ENCODE measurements around the gene PPP1R9B.

The PPP1R9B gene

DNA sequence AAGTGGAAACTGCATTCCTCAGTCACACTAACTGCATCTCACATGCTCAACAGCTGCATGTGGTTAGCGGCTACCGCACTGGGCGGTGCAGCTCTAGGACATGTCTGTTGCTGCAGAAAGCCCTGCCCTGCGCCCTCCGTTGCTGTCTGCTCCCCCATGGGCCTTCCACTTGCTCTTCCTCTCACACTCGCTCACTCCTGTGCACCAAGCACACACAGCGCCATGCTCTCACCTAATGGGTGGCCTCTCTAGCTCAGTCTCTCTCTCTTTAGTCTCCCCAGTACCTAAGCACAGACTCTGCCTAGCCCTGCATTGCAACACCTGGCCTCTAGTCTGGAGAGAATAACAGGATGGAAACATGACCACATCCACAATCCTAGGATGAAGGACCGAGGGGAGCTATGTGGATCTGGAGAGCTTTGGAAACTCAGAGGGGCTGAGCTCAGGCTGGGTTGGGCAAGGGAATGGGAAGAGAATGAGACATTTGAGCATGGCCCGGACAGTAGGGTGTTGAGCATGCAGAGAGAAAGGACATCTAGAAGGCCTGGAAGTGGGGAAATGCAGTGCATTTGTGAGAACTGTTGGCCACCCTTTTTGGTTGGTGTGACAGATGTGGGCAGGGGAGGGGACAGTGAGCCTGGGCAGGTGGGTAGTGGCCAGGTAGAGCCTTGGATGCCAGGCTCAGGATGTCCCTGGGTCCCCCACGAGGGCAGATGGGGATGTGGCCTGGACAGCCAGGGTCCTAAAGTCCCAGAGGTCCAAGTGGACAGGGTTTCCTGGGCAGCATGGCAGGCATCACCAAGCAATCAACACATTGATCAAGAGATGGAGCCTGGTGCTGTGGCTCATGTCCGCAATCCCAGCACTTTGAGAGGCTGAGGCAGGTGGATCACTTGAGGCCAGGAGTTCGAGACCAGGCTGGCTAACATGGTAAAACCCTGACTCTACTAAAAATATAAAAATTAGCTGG is 31.4 kb upstream of the PPP1R9B start:
- TF ChIP-seq, protein P1, sequence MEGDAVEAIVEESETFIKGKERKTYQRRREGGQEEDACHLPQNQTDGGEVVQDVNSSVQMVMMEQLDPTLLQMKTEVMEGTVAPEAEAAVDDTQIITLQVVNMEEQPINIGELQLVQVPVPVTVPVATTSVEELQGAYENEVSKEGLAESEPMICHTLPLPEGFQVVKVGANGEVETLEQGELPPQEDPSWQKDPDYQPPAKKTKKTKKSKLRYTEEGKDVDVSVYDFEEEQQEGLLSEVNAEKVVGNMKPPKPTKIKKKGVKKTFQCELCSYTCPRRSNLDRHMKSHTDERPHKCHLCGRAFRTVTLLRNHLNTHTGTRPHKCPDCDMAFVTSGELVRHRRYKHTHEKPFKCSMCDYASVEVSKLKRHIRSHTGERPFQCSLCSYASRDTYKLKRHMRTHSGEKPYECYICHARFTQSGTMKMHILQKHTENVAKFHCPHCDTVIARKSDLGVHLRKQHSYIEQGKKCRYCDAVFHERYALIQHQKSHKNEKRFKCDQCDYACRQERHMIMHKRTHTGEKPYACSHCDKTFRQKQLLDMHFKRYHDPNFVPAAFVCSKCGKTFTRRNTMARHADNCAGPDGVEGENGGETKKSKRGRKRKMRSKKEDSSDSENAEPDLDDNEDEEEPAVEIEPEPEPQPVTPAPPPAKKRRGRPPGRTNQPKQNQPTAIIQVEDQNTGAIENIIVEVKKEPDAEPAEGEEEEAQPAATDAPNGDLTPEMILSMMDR (IDR thresholded peaks at IDR 0.05; ENCODE audit: low read depth, low read length), result no peak; the same call in 1 of the 2 replicates
- DNase-seq (ENCODE audit: extremely low read depth, low read depth), result no peak

DNA sequence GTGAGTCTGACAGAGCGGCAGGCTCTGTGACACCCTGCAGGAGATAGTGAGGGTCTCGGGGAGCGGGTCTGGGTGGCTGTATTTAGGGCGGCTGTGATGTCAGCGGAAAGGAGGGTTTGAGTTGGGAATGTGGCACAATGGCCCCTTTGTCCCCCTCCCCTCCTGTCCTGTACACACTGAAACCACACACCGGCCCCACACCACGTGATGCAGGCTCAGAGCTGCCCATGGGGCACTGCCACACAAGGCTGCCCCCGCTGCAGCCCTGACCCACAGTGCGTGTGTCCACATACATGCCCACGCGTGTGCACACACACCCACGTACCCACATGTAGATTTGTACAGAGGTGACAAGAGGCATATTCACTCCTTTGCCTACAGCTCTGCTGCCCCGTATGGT is 30.7 kb upstream of the PPP1R9B start:
- DNase-seq (ENCODE audit: extremely low read depth, low read depth), result no peak
- TF ChIP-seq, protein P1 (IDR thresholded peaks at IDR 0.05; ENCODE audit: low read depth, low read length), result no peak

DNA sequence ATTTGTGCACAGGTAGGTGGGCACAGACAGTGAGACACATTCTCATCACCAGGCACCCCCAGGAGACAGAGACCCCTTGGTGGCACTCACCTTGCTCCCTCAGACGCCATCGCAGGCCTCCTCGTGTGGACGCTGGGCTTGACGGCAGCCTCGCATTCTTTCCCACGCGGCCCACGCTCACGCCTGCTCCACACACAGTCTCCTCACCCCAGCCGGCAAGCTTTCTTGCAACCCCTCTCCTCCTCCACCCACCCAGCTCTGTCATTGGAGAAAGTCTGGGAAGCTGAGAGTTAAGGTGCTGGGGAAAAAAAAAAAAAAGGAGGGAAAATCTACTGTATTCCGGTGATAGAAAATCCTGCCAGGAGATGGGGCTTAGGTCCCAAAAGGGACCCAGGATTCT is 30.1 kb upstream of the PPP1R9B start:
- TF ChIP-seq, protein P1 (IDR thresholded peaks at IDR 0.05; ENCODE audit: low read depth, low read length), result no peak

DNA sequence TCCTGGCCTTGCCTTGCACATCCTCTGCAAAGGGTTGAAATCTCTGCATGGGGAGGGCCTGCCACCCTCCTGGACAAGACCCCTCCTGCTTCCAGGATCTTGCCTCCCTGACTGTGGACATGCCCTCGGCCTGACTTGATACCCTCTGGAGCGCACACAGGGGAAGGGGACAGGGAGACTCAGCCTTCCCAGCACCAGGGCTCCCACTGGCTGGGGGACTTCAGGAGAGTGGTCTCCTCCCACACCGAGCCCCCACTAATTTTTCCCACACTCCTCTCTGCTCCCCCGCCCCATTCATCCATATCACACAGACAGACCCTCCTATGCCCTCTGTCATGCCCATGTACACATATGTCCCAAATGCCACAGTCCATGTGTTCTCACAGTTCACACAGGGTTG is 29.6 kb upstream of the PPP1R9B start:
- DNase-seq (ENCODE audit: extremely low read depth, low read depth), result no peak
- TF ChIP-seq, protein P1 (IDR thresholded peaks at IDR 0.05; ENCODE audit: low read depth, low read length), result no peak

More for the DNA sequence above, 30.1 kb upstream of the PPP1R9B start:
- no peak for DNase-seq (ENCODE audit: extremely low read depth, low read depth)

DNA sequence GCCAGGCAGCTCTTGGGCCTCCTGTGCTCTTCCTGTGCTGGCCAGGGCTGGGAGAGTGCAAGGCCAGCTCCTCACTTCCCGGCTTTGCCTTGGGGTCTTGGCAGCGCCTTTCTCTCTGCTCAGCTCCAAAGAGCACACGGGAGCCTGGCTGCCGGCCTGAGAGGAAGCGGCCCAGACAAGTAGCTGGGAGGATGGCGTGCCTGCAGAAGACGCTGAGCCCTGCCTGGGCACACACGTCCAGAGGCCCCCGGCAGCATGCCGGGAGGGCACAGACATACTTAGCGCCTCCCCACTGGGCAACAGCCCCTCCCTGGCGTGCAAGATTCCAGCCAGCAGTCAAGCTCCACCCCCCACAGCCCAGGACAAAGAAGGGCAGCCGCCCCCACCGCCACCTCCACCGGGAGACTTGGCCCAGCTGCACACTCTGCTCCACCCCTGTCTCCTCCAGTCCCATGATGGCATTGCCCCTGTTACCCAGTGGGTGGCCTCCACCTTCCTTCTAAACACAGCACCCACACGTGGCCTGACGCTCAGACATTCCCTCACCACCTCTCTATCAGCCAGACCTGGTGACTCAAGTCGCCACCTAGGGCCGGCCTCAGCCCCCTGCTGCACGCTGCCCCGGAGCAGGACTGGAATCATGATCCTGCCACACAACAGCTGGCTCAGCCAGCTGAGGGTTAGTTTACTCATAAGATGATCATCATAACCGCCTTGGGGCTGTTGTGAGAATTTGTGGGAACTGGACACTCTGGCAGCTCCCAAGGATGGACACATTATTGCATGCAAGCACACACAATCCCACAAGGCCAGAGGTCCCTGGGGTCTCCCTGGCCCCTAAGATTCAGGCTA is 27.7 kb upstream of the PPP1R9B start:
- TF ChIP-seq, protein P1 (IDR thresholded peaks at IDR 0.05; ENCODE audit: low read depth, low read length), result peak; percentile 56
- DNase-seq (ENCODE audit: extremely low read depth, low read depth), result no peak

DNA sequence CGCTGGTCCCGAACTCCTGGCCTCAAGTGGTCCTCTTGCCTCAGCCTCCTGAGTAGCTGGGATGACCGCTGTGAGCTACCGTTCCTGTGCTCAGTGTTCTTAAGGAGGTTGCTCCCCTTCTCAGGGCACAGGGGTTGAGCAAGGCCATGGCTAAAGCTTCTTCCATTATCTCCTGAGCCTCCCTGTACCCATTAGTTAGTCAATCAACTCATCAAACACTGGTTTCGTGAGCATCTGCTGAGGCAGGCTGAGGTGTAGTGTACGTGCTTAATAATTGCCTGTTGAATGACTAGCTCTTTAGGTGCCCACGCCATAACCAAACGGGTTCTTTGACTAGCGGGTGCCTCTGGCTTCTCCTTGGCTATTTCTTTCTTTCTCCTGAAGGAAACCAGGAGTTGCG is 27.0 kb upstream of the PPP1R9B start:
- no peak for DNase-seq (ENCODE audit: extremely low read depth, low read depth)
- TF ChIP-seq, protein P1 (IDR thresholded peaks at IDR 0.05; ENCODE audit: low read depth, low read length), result no peak
